ENCODE measurements around the gene DSTN. TPM values are rescaled to one million over a fixed set of nuclear protein-coding genes. Genes with fewer than 3 reads are reported as not detected.

DSTN gene
- total RNA-seq, 1 donor from 2014 or later = 193 TPM

DNA sequence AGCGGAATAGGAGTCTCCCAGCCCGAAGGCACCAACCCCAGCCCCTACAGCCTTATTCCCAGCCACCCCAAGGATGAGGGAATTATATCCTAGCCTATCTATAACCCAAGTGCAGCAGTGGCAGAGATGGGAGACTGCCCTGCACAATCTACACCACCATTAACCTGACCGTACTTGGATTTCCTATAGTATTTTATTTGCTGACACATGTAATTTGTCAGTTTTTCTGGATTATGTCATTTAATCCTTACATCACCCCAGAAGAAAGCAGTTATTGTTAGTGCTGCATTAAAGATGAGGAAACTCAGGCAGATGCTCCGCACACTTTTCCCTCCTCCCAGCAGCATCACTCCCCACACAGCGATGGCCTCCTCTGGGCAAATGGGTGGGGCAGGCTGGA is 44.7 kb upstream of the DSTN start:
- Mint-ChIP-seq H3K4me3 (no peak overlapping the region), H3K4me1 (ENCODE audit: unreplicated experiment) (no peaks in the 10 kb centered on the region), H3K27ac (peak overlapping the region; percentile 65), H3K9me3 (no peaks in the 10 kb centered on the region), H3K27me3 (peaks cover 5% of the 10 kb centered on the region), H3K36me3 (no peaks in the 10 kb centered on the region)
- TF ChIP-seq, protein P1, sequence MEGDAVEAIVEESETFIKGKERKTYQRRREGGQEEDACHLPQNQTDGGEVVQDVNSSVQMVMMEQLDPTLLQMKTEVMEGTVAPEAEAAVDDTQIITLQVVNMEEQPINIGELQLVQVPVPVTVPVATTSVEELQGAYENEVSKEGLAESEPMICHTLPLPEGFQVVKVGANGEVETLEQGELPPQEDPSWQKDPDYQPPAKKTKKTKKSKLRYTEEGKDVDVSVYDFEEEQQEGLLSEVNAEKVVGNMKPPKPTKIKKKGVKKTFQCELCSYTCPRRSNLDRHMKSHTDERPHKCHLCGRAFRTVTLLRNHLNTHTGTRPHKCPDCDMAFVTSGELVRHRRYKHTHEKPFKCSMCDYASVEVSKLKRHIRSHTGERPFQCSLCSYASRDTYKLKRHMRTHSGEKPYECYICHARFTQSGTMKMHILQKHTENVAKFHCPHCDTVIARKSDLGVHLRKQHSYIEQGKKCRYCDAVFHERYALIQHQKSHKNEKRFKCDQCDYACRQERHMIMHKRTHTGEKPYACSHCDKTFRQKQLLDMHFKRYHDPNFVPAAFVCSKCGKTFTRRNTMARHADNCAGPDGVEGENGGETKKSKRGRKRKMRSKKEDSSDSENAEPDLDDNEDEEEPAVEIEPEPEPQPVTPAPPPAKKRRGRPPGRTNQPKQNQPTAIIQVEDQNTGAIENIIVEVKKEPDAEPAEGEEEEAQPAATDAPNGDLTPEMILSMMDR (conservative IDR thresholded peaks at IDR 0.05) = no peak
- DNase-seq (ENCODE audit: extremely low spot score, unreplicated experiment) = no peak

DNA sequence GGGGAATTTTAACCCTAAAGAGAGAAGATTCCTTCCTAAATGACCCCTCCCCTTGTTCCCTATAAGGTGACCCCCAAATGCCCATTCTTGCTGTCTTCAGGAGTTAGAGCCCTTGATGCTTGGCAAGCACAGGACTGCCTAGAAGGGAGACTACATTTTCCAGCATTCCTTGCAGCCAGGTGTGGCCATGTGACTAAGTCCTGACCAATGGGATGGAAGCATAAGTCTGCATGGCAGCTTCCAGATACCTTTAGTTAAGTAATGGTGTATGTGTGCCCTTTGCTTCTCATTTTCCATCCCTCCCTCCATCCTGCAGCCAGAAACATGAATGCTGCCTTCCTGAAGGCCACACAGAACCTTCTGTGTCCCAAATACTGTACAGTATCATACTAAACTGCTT is 44.2 kb upstream of the DSTN start:
- Mint-ChIP-seq H3K36me3 (no peaks in the 10 kb centered on the region), H3K4me3 (peak overlapping the region; percentile 49), H3K9me3 (no peaks in the 10 kb centered on the region), H3K27ac (peak overlapping the region; percentile 71), H3K27me3 (peaks cover 5% of the 10 kb centered on the region), H3K4me1 (ENCODE audit: unreplicated experiment) (no peaks in the 10 kb centered on the region)
- no peak for DNase-seq (ENCODE audit: extremely low spot score, unreplicated experiment)
- TF ChIP-seq, protein P1 (conservative IDR thresholded peaks at IDR 0.05) = no peak

DNA sequence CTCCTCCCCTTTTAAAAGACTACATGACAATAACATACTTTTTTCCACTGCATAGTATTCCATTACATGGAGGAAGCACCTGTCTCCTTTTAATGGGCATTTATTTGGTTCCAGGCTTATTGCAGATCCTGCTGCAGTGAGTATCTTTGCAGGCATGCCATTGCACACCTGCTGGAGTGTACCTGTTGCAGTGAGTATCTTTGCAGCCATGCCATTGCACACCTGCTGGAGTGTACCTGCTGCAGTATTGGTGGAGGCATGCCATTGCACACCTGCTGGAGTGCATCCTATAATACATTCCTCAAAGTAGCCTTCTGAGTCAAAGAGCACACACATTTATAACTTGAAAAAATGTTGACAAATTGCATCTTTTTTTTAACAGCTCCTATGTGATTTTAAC is 40.3 kb upstream of the DSTN start:
- no peak overlapping the region for H3K27ac Mint-ChIP-seq
- TF ChIP-seq, protein P1 (conservative IDR thresholded peaks at IDR 0.05) = no peak
- H3K4me1 Mint-ChIP-seq (ENCODE audit: unreplicated experiment) = peaks cover 16% of the 10 kb centered on the region
- no peak for DNase-seq (ENCODE audit: extremely low spot score, unreplicated experiment)
- H3K9me3 Mint-ChIP-seq = no peaks in the 10 kb centered on the region
- peaks cover 5% of the 10 kb centered on the region for H3K27me3 Mint-ChIP-seq
- peak overlapping the region; percentile 84 for H3K4me3 Mint-ChIP-seq
- no peaks in the 10 kb centered on the region for H3K36me3 Mint-ChIP-seq

DNA sequence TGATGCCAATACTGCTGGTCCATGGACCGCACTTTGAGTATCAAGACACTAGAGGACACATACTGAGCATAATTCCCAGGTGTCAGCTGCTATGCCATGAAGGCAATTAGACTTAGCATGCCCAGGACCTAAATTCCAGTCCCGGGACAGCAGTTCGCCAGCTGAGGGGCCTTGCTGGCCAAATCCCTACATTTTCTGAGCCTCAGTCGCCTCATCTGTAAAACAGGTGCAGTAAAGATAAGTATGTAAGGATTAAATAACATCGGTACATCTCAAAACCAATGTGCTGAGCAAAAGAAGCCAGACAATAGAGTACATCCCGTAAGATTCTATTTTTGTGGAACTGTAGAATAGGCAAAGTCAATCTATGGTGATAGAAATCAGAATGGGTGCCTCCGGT is 39.7 kb upstream of the DSTN start:
- Mint-ChIP-seq H3K9me3 (no peaks in the 10 kb centered on the region), H3K36me3 (no peaks in the 10 kb centered on the region), H3K4me1 (ENCODE audit: unreplicated experiment) (peaks cover 16% of the 10 kb centered on the region), H3K4me3 (peak overlapping the region; percentile 84), H3K27me3 (peaks cover 3% of the 10 kb centered on the region), H3K27ac (peak overlapping the region; percentile 68)
- TF ChIP-seq, protein P1 (conservative IDR thresholded peaks at IDR 0.05) = no peak
- DNase-seq (ENCODE audit: extremely low spot score, unreplicated experiment) = no peak

DNA sequence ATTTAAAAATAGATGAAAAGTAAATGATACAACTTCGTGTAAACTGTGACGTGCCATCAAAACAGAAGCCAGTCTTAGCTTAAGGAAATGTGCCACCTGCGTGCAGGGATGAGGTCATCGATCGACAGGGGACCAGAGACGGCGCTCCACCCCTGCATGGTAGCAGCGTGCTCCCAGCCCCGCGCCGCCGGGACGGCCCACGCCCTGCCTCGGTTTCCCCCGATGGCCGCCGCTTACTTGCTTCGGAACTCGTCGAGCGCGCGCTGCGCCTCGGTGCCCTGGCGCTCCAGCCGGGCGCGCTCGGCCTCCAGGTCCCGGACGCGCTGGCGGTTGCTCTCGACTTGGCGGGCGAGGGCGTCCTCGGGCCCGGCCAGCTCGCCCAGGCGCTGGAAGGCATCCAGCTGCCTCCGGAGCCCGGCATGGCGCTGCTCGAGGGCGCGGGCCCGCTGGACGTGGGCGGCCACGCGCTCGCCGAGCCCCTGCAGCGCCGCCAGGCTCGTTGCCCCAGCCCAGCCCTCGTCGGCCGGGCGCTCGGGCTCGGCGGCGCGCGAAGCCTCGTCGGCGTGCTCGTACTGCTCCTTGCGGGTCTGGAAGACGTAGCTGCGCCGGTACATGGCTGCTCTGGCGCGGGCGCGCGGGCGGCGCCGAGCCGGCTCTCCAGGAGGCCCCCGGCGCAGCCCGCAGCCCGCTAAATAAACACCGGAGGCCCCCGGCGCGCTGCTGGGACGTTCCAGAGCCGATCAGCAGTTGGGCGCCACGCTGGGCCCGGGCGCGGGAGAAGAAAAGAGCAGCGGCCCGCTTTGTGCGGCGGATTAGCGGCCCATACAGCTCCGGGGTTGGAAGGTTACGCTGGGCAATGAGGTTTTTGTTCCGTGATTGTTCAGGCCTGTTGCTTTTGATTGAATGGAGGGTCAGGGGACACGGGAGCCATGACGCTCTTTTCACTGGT is 38.9 kb upstream of the DSTN start, which contains the start of gene BFSP1:
Gene BFSP1, minus strand, starts transcription at position 664 of the 949 bp plus-strand sequence. Its CDS starts 50 bp downstream, at position 614.
- Mint-ChIP-seq H3K27ac (peak within 1 kb of the TSS; percentile 93), H3K27me3 (no peaks in the 10 kb centered on the region), H3K9me3 (no peaks in the 10 kb centered on the region), H3K4me3 (peak within 1 kb of the TSS; percentile 95), H3K36me3 (no peaks in the 10 kb centered on the region), H3K4me1 (ENCODE audit: unreplicated experiment) (peaks cover 16% of the 10 kb centered on the region)
- DNase-seq (ENCODE audit: extremely low spot score, unreplicated experiment) = peak; percentile 77
- TF ChIP-seq, protein P1 (conservative IDR thresholded peaks at IDR 0.05) = no peak

All from type B pancreatic cell (in vitro differentiated cells).